Prostate gland (tissue), 2 donors: Measurements from ENCODE around the gene SH3PXD2B.

ENCODE experiments used
- POLR2A ChIP-seq: fragments of 450-650 bp; IDR thresholded peaks from one replicate; pipeline ENCODE4 v1.6.1; 2016; ENCODE audit warnings: antibody characterized with exemption, mild to moderate bottlenecking
- TF ChIP-seq, protein P1 (sequence below), 4 experiments: fragments of 200-600 bp in 2 of 4; fragments of 450-650 bp in 2 of 4; sonication (generic) in 2 of 4; IDR thresholded peaks; 1 replicate in 3 of 4; 2 replicates in 1 of 4; pipeline ENCODE4 v1.5.1; 2016 to 2019; ENCODE audit warnings: antibody characterized with exemption in 4 of 4, mild to moderate bottlenecking in 2 of 4, moderate library complexity in 2 of 4

DNA sequence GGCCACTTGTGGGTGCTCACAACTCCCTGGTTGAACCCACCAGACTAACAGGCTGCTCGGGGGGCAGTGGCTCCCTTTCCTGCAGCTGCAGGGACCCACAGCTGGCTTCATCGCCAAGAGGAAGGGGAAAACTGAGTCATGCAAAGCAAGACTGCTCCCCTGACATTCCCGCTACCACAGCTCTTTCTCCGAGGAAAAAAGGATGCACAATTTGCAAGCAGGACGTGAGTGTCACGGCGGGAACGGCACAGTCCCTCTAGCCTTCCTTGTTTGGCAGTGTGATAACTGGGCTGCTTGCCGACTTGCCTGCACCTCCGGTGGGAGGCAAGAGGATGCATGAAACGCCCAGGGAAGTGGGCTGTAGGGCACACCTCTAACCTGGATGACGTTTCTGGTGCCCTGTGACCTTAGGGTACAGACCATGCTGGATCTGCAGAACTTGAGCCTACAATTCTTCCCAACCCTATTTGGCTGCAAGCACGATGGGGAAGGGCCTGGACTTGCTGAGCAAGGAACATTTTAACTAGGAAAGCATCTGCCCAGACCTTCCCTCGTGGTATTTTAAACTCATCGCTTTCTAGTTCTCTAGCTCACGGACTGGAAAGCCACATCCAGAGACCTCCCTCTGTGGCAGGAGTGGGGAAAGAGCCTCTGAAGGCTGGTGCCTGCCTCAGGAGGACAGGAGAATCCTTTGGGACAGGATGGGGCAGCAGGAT, 7.8 kb downstream of the SH3PXD2B start:
- TF ChIP-seq, protein P1, sequence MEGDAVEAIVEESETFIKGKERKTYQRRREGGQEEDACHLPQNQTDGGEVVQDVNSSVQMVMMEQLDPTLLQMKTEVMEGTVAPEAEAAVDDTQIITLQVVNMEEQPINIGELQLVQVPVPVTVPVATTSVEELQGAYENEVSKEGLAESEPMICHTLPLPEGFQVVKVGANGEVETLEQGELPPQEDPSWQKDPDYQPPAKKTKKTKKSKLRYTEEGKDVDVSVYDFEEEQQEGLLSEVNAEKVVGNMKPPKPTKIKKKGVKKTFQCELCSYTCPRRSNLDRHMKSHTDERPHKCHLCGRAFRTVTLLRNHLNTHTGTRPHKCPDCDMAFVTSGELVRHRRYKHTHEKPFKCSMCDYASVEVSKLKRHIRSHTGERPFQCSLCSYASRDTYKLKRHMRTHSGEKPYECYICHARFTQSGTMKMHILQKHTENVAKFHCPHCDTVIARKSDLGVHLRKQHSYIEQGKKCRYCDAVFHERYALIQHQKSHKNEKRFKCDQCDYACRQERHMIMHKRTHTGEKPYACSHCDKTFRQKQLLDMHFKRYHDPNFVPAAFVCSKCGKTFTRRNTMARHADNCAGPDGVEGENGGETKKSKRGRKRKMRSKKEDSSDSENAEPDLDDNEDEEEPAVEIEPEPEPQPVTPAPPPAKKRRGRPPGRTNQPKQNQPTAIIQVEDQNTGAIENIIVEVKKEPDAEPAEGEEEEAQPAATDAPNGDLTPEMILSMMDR (IDR thresholded peaks at IDR 0.05): no peak
- TF ChIP-seq POLR2A: no peak
